SU-DHL-6 (cell line): ENCODE data around the gene ZNF618.

Experiments used
- EZH2phosphoT487 ChIP-seq: fragments of 200-600 bp; sonication (generic), shearing (Covaris generic); conservative IDR thresholded peaks from 2 replicates; pipeline ENCODE4 v1.6.1; 2018; ENCODE audit warnings: mild to moderate bottlenecking, antibody characterized with exemption, low read length, moderate library complexity, mixed read lengths
- TF ChIP-seq, protein P1 (sequence below): fragments of 200-600 bp; sonication (generic); IDR thresholded peaks from one replicate; pipeline ENCODE4 v1.5.1; 2017; ENCODE audit warnings: antibody characterized with exemption, mild to moderate bottlenecking, low read length, moderate library complexity; ENCODE audit not compliant: insufficient read depth, poor library complexity, severe bottlenecking

DNA sequence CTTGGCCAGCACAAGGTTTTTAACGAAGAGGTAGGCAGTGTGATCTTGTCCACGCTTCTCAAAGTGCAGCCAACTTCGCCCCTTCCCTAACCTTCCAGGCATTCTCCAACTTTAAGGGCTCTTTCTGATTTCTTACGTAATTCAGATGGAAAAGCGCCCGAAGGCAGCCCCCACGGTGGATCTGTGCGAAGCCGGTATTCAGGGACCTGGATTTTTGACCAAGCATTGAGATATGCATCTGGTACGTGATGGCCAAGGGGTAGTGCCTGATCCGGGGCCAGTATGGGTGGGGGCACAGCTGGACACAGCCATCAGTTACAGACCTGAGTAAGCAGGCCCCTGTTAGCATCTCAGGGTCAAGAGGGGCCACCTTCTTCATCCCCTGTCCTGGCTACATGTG, 122.0 kb downstream of the ZNF618 start:
- TF ChIP-seq, protein P1, sequence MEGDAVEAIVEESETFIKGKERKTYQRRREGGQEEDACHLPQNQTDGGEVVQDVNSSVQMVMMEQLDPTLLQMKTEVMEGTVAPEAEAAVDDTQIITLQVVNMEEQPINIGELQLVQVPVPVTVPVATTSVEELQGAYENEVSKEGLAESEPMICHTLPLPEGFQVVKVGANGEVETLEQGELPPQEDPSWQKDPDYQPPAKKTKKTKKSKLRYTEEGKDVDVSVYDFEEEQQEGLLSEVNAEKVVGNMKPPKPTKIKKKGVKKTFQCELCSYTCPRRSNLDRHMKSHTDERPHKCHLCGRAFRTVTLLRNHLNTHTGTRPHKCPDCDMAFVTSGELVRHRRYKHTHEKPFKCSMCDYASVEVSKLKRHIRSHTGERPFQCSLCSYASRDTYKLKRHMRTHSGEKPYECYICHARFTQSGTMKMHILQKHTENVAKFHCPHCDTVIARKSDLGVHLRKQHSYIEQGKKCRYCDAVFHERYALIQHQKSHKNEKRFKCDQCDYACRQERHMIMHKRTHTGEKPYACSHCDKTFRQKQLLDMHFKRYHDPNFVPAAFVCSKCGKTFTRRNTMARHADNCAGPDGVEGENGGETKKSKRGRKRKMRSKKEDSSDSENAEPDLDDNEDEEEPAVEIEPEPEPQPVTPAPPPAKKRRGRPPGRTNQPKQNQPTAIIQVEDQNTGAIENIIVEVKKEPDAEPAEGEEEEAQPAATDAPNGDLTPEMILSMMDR: no peak
- no peak for TF ChIP-seq EZH2phosphoT487
